Cardiac fibroblast (primary cell): ENCODE data around the gene LHPP.

ENCODE experiments used
- DNase-seq, 2 donors: peaks; one replicate each; pipeline versions ENCODE4 v3.0.0 to v3.0.0-alpha.2; 2010; ENCODE audit warnings: low read depth in 2 of 2
- H3K4me3 ChIP-seq, 2 donors: replicated peaks in 1 of 2; 1 replicate in 1 of 2; 2 replicates in 1 of 2; pipeline ENCODE4 v1.5.1; 2011; ENCODE audit warnings: low read depth in 2 of 2, low read length in 2 of 2, mild to moderate bottlenecking in 2 of 2, moderate library complexity in 1 of 2
- CTCF ChIP-seq: IDR thresholded peaks from one replicate; pipeline ENCODE4 v1.5.1; 2011; ENCODE audit warnings: low read depth, mild to moderate bottlenecking, low read length, inconsistent platforms

Gene LHPP

GRCh38 chr10:124523901-124524300 is 62.3 kb downstream of the LHPP start:
- no peak overlapping the region for H3K4me3 ChIP-seq
- no peak for TF ChIP-seq CTCF

GRCh38 chr10:124524991-124525653 is 63.5 kb downstream of the LHPP start:
- no peak for TF ChIP-seq CTCF
- peak in 1 of 2 donors; percentile 60 for DNase-seq
- no peak overlapping the region for H3K4me3 ChIP-seq

More at GRCh38 chr10:124523901-124524300, 62.3 kb downstream of the LHPP start:
- no peak for DNase-seq

- DNase-seq, result no peak
- no peak overlapping the region for H3K4me3 ChIP-seq
- TF ChIP-seq CTCF, result no peak
Measured at GRCh38 chr10:124525751-124526600, 64.4 kb downstream of the LHPP start.

- H3K4me3 ChIP-seq, result no peak overlapping the region
- no peak for TF ChIP-seq CTCF
Measured at GRCh38 chr10:124526621-124527267, 65.1 kb downstream of the LHPP start.

GRCh38 chr10:124527874-124528395 is 66.3 kb downstream of the LHPP start:
- TF ChIP-seq CTCF, result no peak
- no peak overlapping the region for H3K4me3 ChIP-seq
- no peak for DNase-seq

More at GRCh38 chr10:124526621-124527267, 65.1 kb downstream of the LHPP start:
- DNase-seq, result no peak

GRCh38 chr10:124529661-124530214 is 68.1 kb downstream of the LHPP start:
- TF ChIP-seq CTCF, result no peak
- H3K4me3 ChIP-seq, result no peak overlapping the region
- DNase-seq, result no peak
